ENCODE measurements around the gene FADD. TPM values are rescaled to one million over a fixed set of nuclear protein-coding genes. Genes with fewer than 3 reads are reported as not detected.

FADD gene, protein sequence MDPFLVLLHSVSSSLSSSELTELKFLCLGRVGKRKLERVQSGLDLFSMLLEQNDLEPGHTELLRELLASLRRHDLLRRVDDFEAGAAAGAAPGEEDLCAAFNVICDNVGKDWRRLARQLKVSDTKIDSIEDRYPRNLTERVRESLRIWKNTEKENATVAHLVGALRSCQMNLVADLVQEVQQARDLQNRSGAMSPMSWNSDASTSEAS
- 20.1 TPM for total RNA-seq

GRCh38 chr11:70202920-70203750 lies at the start of gene FADD:
Gene FADD (plus strand): TSS chr11:70203296. CDS start chr11:70203460, 164 bp downstream.

Other genes with a start within 250 kb of the FADD start
- 0.23 TPM for gene ANO1, start 125.0 kb upstream of the FADD start, total RNA-seq
- gene PPFIA1, start 67.4 kb downstream of the FADD start, total RNA-seq: 37.8 TPM
- 101 TPM for gene CTTN, start 195.2 kb downstream of the FADD start, total RNA-seq